WTC11 (cell line): ENCODE measurements around the gene ITGAX. TPM values are rescaled to one million over a fixed set of nuclear protein-coding genes. Genes with fewer than 3 reads are reported as not detected.
A peak's percentile ranks its signal among the peaks of the same experiment; 100 is the strongest.
"Not testable (repeated sequence)": the region's sequence is repeated elsewhere in the genome, so short reads cannot be mapped to it uniquely, and the experiment has no call there.

Experiments
- ATAC-seq: fragments of 200-7000 bp; cut with Tn5 transposase; 2 replicates; pipeline ENCODE4 v1.10.0; 2021; ENCODE audit warnings: mild to moderate bottlenecking, moderate library complexity
- Bru-seq: library from RNA; stranded (reverse); fragments of 400-500 nt; gene quantifications from one replicate; lab custom pipeline; 2021; lab: Mats Ljungman, UMichigan
- CTCF ChIA-PET: fragments of 300-600 bp; sonication (Branson Sonifier 250); formaldehyde crosslinking; loops from one replicate; lab custom pipeline; 2021; ENCODE audit warnings: antibody characterized with exemption; lab: Charles Lee
- POLR2A ChIA-PET: fragments of 350-600 bp; sonication (Branson Sonifier 250); formaldehyde crosslinking; loops from one replicate; lab custom pipeline; 2021; ENCODE audit warnings: antibody characterized with exemption; lab: Charles Lee
- DNase-seq: peaks from one replicate; pipeline ENCODE4 v3.0.0; 2021; ENCODE audit warnings: low spot score
- H3K27ac Mint-ChIP-seq: 2 replicates; pipeline ENCODE4 v1.8.0; 2021; ENCODE audit warnings: mixed read lengths
- H3K27me3 Mint-ChIP-seq: 2 replicates; pipeline ENCODE4 v1.8.0; 2021; ENCODE audit warnings: low read depth, mild to moderate bottlenecking, moderate library complexity, mixed read lengths
- H3K36me3 Mint-ChIP-seq: 2 replicates; pipeline ENCODE4 v1.8.0; 2021; ENCODE audit warnings: mixed read lengths
- H3K4me1 Mint-ChIP-seq: 2 replicates; pipeline ENCODE4 v1.8.0; 2022; ENCODE audit warnings: mixed read lengths
- H3K4me3 Mint-ChIP-seq: 2 replicates; pipeline ENCODE4 v1.8.0; 2021; ENCODE audit warnings: mild to moderate bottlenecking, moderate library complexity, mixed read lengths
- H3K9me3 Mint-ChIP-seq: 2 replicates; pipeline ENCODE4 v1.8.0; 2021; ENCODE audit warnings: mixed read lengths
- ELF4 ChIP-seq: sonication (generic); formaldehyde crosslinking; IDR thresholded peaks from 2 replicates; pipeline ENCODE4 v1.8.1; 2022; ENCODE audit warnings: low read depth, mild to moderate bottlenecking, moderate library complexity, missing genetic modification reagents
- HMGA2 ChIP-seq: fragments of 250-450 bp; sonication (Bioruptor Pico); IDR thresholded peaks from 2 replicates; pipeline ENCODE4 v1.4.0; 2021; ENCODE audit warnings: mild to moderate bottlenecking, moderate library complexity
- MXD4 ChIP-seq: fragments of 250-450 bp; sonication (Bioruptor Pico); IDR thresholded peaks from 2 replicates; pipeline ENCODE4 v1.8.0; 2021; ENCODE audit warnings: mild to moderate bottlenecking, moderate library complexity, borderline replicate concordance
- NFE2L1 ChIP-seq: sonication (generic); formaldehyde crosslinking; IDR thresholded peaks from 2 replicates; pipeline ENCODE4 v1.8.1; 2023; ENCODE audit warnings: missing genetic modification reagents
- OVOL2 ChIP-seq: fragments of 250-450 bp; sonication (Bioruptor Pico); IDR thresholded peaks from 2 replicates; pipeline ENCODE4 v1.9.0; 2021; ENCODE audit warnings: mild to moderate bottlenecking, borderline replicate concordance
- RELA ChIP-seq: sonication (generic); formaldehyde crosslinking; IDR thresholded peaks from 2 replicates; pipeline ENCODE4 v1.8.1; 2022; ENCODE audit warnings: missing genetic modification reagents, mild to moderate bottlenecking, borderline replicate concordance
- SMAD3 ChIP-seq: sonication (generic); formaldehyde crosslinking; IDR thresholded peaks from 2 replicates; pipeline ENCODE4 v1.8.0; 2022; ENCODE audit warnings: missing genetic modification reagents, mild to moderate bottlenecking, borderline replicate concordance
- TEAD1 ChIP-seq: sonication (generic); formaldehyde crosslinking; IDR thresholded peaks from 2 replicates; pipeline ENCODE4 v1.8.0; 2022; ENCODE audit warnings: mild to moderate bottlenecking, missing genetic modification reagents
- TP53 ChIP-seq: sonication (generic); formaldehyde crosslinking; IDR thresholded peaks from 2 replicates; pipeline ENCODE4 v1.8.1; 2023; ENCODE audit warnings: mild to moderate bottlenecking, missing genetic modification reagents
- ZNF263 ChIP-seq: sonication (generic); formaldehyde crosslinking; IDR thresholded peaks from 2 replicates; pipeline ENCODE4 v1.8.1; 2022; ENCODE audit warnings: low read depth, mild to moderate bottlenecking, moderate library complexity, missing genetic modification reagents
- ZNF396 ChIP-seq: fragments of 250-450 bp; sonication (Bioruptor Pico); IDR thresholded peaks from 2 replicates; pipeline ENCODE4 v1.8.0; 2021; ENCODE audit warnings: mild to moderate bottlenecking, moderate library complexity, borderline replicate concordance
- long read RNA-seq, 3 experiments: library from RNA in 1 of 3; library from capped mRNA in 1 of 3; library from polyadenylated mRNA in 1 of 3; unstranded in 2 of 3; stranded (forward) in 1 of 3; transcript quantifications; one replicate each; pipeline ENCODE4 v2.0.0, GENCODE V29; 2021
- total RNA-seq: library from RNA; stranded (reverse); gene quantifications from 3 replicates; pipeline ENCODE4 v1.2.3, GENCODE V29; 2021
- TF ChIP-seq, protein P1 (sequence below): sonication (generic); formaldehyde crosslinking; IDR thresholded peaks from 2 replicates; pipeline ENCODE4 v1.8.1; 2022; ENCODE audit warnings: missing genetic modification reagents, borderline replicate concordance
- TF ChIP-seq, protein P2 (sequence below): sonication (generic); formaldehyde crosslinking; IDR thresholded peaks from 2 replicates; pipeline ENCODE4 v1.8.1; 2023; ENCODE audit warnings: mild to moderate bottlenecking, missing genetic modification reagents, moderate library complexity
- TF ChIP-seq, protein P3 (sequence below): sonication (generic); formaldehyde crosslinking; IDR thresholded peaks from 2 replicates; pipeline ENCODE4 v1.8.1; 2022; ENCODE audit warnings: mild to moderate bottlenecking, moderate library complexity, missing genetic modification reagents
- TF ChIP-seq, protein P4 (sequence below): fragments of 200-600 bp; IDR thresholded peaks from 2 replicates; pipeline ENCODE4 v1.8.0; 2022; ENCODE audit warnings: antibody characterized with exemption
- TF ChIP-seq, protein P5 (sequence below): sonication (generic); formaldehyde crosslinking; IDR thresholded peaks from 2 replicates; pipeline ENCODE4 v1.8.0; 2023; ENCODE audit warnings: missing genetic modification reagents

ITGAX gene
- total RNA-seq, result 0.25 to 0.33 TPM (median 0.32 TPM) in 3 replicates
- Bru-seq, nascent RNA, result percentile 7 among the genes with signal in this experiment
- long read RNA-seq, experiment 1, partial matches to known transcripts, result 0 of 1 reads
- long read RNA-seq, experiment 1, other reads (novel, unspliced or antisense), result 1 of 1 reads
- long read RNA-seq, experiment 2, result 0 reads
- long read RNA-seq, experiment 3, result 0 reads

DNA sequence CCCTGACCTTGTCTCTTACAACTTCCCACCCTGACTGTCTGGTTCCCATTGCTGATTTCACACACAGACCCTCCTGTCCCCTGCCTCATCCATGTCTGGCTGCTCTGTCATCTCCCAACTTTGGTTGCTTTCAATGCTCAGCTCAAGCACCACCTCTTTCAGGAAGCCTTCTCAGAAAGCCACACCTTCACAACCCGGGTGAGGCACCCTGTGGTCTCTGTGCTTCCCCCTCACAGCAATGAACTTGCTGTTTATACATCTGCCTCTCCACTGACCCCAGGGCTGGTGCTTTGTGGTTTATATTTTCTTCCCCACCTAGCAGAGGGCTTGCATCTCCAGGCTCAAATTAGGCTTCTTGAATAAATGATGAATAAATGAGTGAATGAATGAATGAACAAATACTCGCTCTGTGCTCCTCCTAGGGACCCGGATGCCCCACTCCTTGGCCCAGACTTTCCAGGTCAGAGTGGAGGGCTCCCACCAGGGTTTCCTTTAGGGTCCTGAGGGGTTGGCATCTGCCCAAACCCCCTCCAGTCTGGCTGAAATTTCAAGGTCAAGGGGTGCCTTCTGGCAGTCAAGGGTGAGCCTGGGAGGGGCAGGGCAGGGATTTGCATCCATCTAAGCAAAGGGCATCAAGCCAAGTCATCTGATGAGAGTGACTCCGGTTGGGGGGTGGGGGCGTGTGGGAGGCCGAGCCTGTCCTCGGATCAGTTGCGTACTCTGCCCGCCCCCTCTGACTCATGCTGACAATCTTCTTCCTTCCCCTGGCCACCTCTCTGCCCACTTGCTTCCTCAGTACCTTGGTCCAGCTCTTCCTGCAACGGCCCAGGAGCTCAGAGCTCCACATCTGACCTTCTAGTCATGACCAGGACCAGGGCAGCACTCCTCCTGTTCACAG is at the start of gene ITGAX:
ITGAX (plus strand) TSS at position 783 of the 898 bp plus-strand sequence; CDS start at position 862, 79 bp downstream.
- ATAC-seq (peak; percentile 22; the same call in 1 of the 2 replicates), DNase-seq (no peak)
- ChIA-PET POLR2A (no interaction called here), CTCF (interaction anchor here (0.5 to 0.6 kb wide), 3 partner anchors 17 to 137 kb away, joined by 3 to 7 read pairs (median 4); no protein-coding TSS in a partner anchor)
- H3K36me3 Mint-ChIP-seq, result no peaks in the 10 kb centered on the region
- no peak within 1 kb of the TSS for H3K4me3 Mint-ChIP-seq
- peaks cover 7% of the 10 kb centered on the region; the same call in 1 of the 2 replicates for H3K27me3 Mint-ChIP-seq
- peak within 1 kb of the TSS; percentile 20; the same call in 1 of the 2 replicates for H3K27ac Mint-ChIP-seq
- peaks cover 7% of the 10 kb centered on the region for H3K4me1 Mint-ChIP-seq
- peaks cover 6% of the 10 kb centered on the region; the same call in 1 of the 2 replicates for H3K9me3 Mint-ChIP-seq
- TF ChIP-seq NFE2L1 (no peak), TEAD1 (CRISPR knock-in tag) (no peak), ZNF263 (no peak), ZNF396 (CRISPR knock-in tag) (no peak)
- TF ChIP-seq, protein P1, sequence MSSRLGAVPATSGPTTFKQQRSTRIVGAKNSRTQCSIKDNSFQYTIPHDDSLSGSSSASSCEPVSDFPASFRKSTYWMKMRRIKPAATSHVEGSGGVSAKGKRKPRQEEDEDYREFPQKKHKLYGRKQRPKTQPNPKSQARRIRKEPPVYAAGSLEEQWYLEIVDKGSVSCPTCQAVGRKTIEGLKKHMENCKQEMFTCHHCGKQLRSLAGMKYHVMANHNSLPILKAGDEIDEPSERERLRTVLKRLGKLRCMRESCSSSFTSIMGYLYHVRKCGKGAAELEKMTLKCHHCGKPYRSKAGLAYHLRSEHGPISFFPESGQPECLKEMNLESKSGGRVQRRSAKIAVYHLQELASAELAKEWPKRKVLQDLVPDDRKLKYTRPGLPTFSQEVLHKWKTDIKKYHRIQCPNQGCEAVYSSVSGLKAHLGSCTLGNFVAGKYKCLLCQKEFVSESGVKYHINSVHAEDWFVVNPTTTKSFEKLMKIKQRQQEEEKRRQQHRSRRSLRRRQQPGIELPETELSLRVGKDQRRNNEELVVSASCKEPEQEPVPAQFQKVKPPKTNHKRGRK (CRISPR knock-in tag), result no peak
- TF ChIP-seq, protein P2, sequence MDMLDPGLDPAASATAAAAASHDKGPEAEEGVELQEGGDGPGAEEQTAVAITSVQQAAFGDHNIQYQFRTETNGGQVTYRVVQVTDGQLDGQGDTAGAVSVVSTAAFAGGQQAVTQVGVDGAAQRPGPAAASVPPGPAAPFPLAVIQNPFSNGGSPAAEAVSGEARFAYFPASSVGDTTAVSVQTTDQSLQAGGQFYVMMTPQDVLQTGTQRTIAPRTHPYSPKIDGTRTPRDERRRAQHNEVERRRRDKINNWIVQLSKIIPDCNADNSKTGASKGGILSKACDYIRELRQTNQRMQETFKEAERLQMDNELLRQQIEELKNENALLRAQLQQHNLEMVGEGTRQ (CRISPR knock-in tag), result no peak

DNA sequence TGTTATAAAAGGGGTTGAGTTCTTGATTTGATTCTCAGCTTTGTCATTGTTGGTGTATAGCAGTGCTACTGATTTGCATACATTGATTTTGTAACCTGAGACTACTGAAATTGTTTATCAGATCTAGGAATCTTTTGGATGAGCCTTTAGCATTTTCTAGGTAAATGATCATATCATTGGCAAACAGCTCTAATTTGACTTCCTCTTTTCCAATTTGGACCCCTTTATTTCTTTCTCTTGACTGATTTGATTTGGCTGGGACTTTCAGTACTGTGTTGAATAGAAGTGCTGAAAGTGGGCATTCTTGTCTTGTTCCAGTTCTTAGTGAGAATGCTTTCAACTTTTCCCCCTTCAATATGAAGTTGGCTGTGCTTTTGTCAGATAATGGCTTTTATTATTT is 49.8 kb upstream of the ITGAX start:
- POLR2A ChIA-PET, result no interaction called here
- DNase-seq (no peak), ATAC-seq (no peak)
- no peak overlapping the region for H3K4me3 Mint-ChIP-seq
- H3K27ac Mint-ChIP-seq, result no peak overlapping the region
- no peaks in the 10 kb centered on the region for H3K36me3 Mint-ChIP-seq
- peaks cover 18% of the 10 kb centered on the region for H3K27me3 Mint-ChIP-seq
- TF ChIP-seq TP53 (CRISPR knock-in tag) (no peak), OVOL2 (CRISPR knock-in tag) (no peak), ELF4 (CRISPR knock-in tag) (no peak), SMAD3 (CRISPR knock-in tag) (no peak), MXD4 (CRISPR knock-in tag) (no peak), RELA (CRISPR knock-in tag) (no peak), ZNF396 (CRISPR knock-in tag) (no peak), HMGA2 (CRISPR knock-in tag) (no peak)
- TF ChIP-seq, protein P3, sequence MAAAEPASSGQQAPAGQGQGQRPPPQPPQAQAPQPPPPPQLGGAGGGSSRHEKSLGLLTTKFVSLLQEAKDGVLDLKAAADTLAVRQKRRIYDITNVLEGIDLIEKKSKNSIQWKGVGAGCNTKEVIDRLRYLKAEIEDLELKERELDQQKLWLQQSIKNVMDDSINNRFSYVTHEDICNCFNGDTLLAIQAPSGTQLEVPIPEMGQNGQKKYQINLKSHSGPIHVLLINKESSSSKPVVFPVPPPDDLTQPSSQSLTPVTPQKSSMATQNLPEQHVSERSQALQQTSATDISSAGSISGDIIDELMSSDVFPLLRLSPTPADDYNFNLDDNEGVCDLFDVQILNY (CRISPR knock-in tag), result no peak
- TF ChIP-seq, protein P4, sequence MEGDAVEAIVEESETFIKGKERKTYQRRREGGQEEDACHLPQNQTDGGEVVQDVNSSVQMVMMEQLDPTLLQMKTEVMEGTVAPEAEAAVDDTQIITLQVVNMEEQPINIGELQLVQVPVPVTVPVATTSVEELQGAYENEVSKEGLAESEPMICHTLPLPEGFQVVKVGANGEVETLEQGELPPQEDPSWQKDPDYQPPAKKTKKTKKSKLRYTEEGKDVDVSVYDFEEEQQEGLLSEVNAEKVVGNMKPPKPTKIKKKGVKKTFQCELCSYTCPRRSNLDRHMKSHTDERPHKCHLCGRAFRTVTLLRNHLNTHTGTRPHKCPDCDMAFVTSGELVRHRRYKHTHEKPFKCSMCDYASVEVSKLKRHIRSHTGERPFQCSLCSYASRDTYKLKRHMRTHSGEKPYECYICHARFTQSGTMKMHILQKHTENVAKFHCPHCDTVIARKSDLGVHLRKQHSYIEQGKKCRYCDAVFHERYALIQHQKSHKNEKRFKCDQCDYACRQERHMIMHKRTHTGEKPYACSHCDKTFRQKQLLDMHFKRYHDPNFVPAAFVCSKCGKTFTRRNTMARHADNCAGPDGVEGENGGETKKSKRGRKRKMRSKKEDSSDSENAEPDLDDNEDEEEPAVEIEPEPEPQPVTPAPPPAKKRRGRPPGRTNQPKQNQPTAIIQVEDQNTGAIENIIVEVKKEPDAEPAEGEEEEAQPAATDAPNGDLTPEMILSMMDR, result no peak
- TF ChIP-seq, protein P5, sequence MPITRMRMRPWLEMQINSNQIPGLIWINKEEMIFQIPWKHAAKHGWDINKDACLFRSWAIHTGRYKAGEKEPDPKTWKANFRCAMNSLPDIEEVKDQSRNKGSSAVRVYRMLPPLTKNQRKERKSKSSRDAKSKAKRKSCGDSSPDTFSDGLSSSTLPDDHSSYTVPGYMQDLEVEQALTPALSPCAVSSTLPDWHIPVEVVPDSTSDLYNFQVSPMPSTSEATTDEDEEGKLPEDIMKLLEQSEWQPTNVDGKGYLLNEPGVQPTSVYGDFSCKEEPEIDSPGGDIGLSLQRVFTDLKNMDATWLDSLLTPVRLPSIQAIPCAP, result no peak
- no peaks in the 10 kb centered on the region for H3K9me3 Mint-ChIP-seq
- H3K4me1 Mint-ChIP-seq, result no peaks in the 10 kb centered on the region
- CTCF ChIA-PET, result no interaction called here

DNA sequence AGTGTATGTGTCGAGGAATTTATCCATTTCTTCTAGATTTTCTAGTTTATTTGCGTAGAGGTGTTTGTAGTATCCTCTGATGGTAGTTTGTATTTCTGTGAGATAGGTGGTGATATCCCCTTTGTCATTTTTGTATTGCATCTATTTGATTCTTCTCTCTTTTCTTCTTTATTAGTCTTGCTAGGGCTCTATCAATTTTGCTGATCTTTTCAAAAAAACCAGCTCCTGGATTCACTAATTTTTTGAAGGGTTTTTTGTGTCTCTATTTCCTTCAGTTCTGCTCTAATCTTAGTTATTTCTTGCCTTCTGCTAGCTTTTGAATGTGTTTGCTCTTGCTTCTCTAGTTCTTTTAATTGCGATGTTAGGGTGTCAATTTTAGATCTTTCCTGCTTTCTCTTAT is 46.6 kb upstream of the ITGAX start:
- H3K27ac Mint-ChIP-seq, H3K9me3 Mint-ChIP-seq, H3K4me3 Mint-ChIP-seq, POLR2A ChIA-PET, CTCF ChIA-PET, DNase-seq, ATAC-seq, H3K36me3 Mint-ChIP-seq, H3K4me1 Mint-ChIP-seq: not testable (repeated sequence)
- H3K27me3 Mint-ChIP-seq, result peaks cover 14% of the 10 kb centered on the region
